ENCODE measurements around the gene NOS1AP. TPM values are rescaled to one million over a fixed set of nuclear protein-coding genes. Genes with fewer than 3 reads are reported as not detected.

NOS1AP gene
- total RNA-seq, 1 experiment from 2014 or later, result 9.9 TPM

- H3K27ac Mint-ChIP-seq (ENCODE audit: unreplicated experiment), result no peak overlapping the region
- intact Hi-C loops (cut with micrococcal nuclease; ENCODE audit: unreplicated experiment), result no loop called here
- no peak overlapping the region for H3K4me3 Mint-ChIP-seq (ENCODE audit: low read depth, unreplicated experiment)
- H3K27me3 Mint-ChIP-seq (ENCODE audit: unreplicated experiment), result no peaks in the 10 kb centered on the region
- CTCF ChIA-PET, result interaction anchor here (0.6 kb wide), 1 partner anchor 56 kb away, joined by 3 read pairs; no protein-coding TSS in a partner anchor
- DNase-seq, result no peak
- BruUV-seq (replicated peaks), result no TSS peak
- H3K36me3 Mint-ChIP-seq (ENCODE audit: insufficient read depth, unreplicated experiment), result no peaks in the 10 kb centered on the region
- H3K4me1 Mint-ChIP-seq (ENCODE audit: low read depth, unreplicated experiment), result peaks cover 32% of the 10 kb centered on the region
- TF ChIP-seq CTCF (IDR thresholded peaks at IDR 0.05; ENCODE audit: unreplicated experiment), result no peak
- H3K9me3 Mint-ChIP-seq (ENCODE audit: low read depth, unreplicated experiment), result no peaks in the 10 kb centered on the region
Measured at GRCh38 chr1:162144268-162144667, 74.8 kb downstream of the NOS1AP start.

GRCh38 chr1:162144853-162145252 is 75.4 kb downstream of the NOS1AP start:
- Mint-ChIP-seq H3K4me1 (ENCODE audit: low read depth, unreplicated experiment) (peaks cover 28% of the 10 kb centered on the region), H3K27me3 (ENCODE audit: unreplicated experiment) (no peaks in the 10 kb centered on the region), H3K36me3 (ENCODE audit: insufficient read depth, unreplicated experiment) (no peaks in the 10 kb centered on the region), H3K9me3 (ENCODE audit: low read depth, unreplicated experiment) (no peaks in the 10 kb centered on the region), H3K4me3 (ENCODE audit: low read depth, unreplicated experiment) (no peak overlapping the region), H3K27ac (ENCODE audit: unreplicated experiment) (no peak overlapping the region)
- CTCF ChIA-PET, result interaction anchor here (0.6 to 1.9 kb wide), 2 partner anchors 8 to 56 kb away, joined by 3 to 4 read pairs; no protein-coding TSS in a partner anchor
- intact Hi-C loops (cut with micrococcal nuclease; ENCODE audit: unreplicated experiment), result no loop called here
- TF ChIP-seq CTCF (IDR thresholded peaks at IDR 0.05; ENCODE audit: unreplicated experiment), result no peak
- DNase-seq, result no peak
- BruUV-seq (replicated peaks), result no TSS peak

- DNase-seq, result no peak
- H3K9me3 Mint-ChIP-seq (ENCODE audit: low read depth, unreplicated experiment), result no peaks in the 10 kb centered on the region
- no peak for TF ChIP-seq CTCF (IDR thresholded peaks at IDR 0.05; ENCODE audit: unreplicated experiment)
- no TSS peak for BruUV-seq (replicated peaks)
- intact Hi-C loops (cut with micrococcal nuclease; ENCODE audit: unreplicated experiment), result no loop called here
- H3K4me3 Mint-ChIP-seq (ENCODE audit: low read depth, unreplicated experiment), result no peak overlapping the region
- H3K36me3 Mint-ChIP-seq (ENCODE audit: insufficient read depth, unreplicated experiment), result no peaks in the 10 kb centered on the region
- CTCF ChIA-PET, result interaction anchor here (1.9 kb wide), 1 partner anchor 9 kb away, joined by 4 read pairs; no protein-coding TSS in a partner anchor
- peaks cover 28% of the 10 kb centered on the region for H3K4me1 Mint-ChIP-seq (ENCODE audit: low read depth, unreplicated experiment)
- H3K27me3 Mint-ChIP-seq (ENCODE audit: unreplicated experiment), result no peaks in the 10 kb centered on the region
- H3K27ac Mint-ChIP-seq (ENCODE audit: unreplicated experiment), result no peak overlapping the region
Measured at GRCh38 chr1:162145280-162145965, 75.9 kb downstream of the NOS1AP start.

- H3K4me1 Mint-ChIP-seq (ENCODE audit: low read depth, unreplicated experiment), result peaks cover 26% of the 10 kb centered on the region
- intact Hi-C loops (cut with micrococcal nuclease; ENCODE audit: unreplicated experiment), result no loop called here
- DNase-seq, result no peak
- H3K27me3 Mint-ChIP-seq (ENCODE audit: unreplicated experiment), result no peaks in the 10 kb centered on the region
- no TSS peak for BruUV-seq (replicated peaks)
- no peaks in the 10 kb centered on the region for H3K36me3 Mint-ChIP-seq (ENCODE audit: insufficient read depth, unreplicated experiment)
- no peak for TF ChIP-seq CTCF (IDR thresholded peaks at IDR 0.05; ENCODE audit: unreplicated experiment)
- no peaks in the 10 kb centered on the region for H3K9me3 Mint-ChIP-seq (ENCODE audit: low read depth, unreplicated experiment)
- no peak overlapping the region for H3K27ac Mint-ChIP-seq (ENCODE audit: unreplicated experiment)
- CTCF ChIA-PET, result interaction anchor here (1.9 kb wide), 1 partner anchor 9 kb away, joined by 4 read pairs; no protein-coding TSS in a partner anchor
- no peak overlapping the region for H3K4me3 Mint-ChIP-seq (ENCODE audit: low read depth, unreplicated experiment)
Measured at GRCh38 chr1:162145966-162146696, 76.6 kb downstream of the NOS1AP start.

All from Calu3 (cell line).